Endothelial cell of umbilical vein (primary cell): ENCODE data around the gene ADAMTSL3. TPM values are rescaled to one million over a fixed set of nuclear protein-coding genes. Genes with fewer than 3 reads are reported as not detected.

Experiments used
- BruUV-seq: library from RNA; stranded (reverse); fragments of 400-500 nt; replicated peaks from 2 replicates; lab custom pipeline; 2021; lab: Mats Ljungman, UMichigan
- CTCF ChIA-PET: fragments of 300-600, 350-600 bp; sonication (Branson Sonifier 250); formaldehyde crosslinking; loops from one replicate; lab custom pipeline; 2021; ENCODE audit warnings: antibody characterized with exemption, inconsistent platforms; lab: Charles Lee
- POLR2A ChIA-PET: fragments of 300-600, 350-600 bp; sonication (Branson Sonifier 250); formaldehyde crosslinking; loops from one replicate; lab custom pipeline; 2021; ENCODE audit warnings: antibody characterized with exemption, inconsistent platforms; lab: Charles Lee
- DNase-seq: peaks from one replicate; pipeline ENCODE4 v3.0.0-alpha.2; 2011; ENCODE audit warnings: low read depth, low spot score
- FAIRE-seq: peaks from 2 replicates; lab custom pipeline; 2011; peaks lifted over from hg19 to GRCh38; lab: Jason Lieb, UNC
- H2AFZ ChIP-seq: 2 replicates; pipeline ENCODE4 v1.6.0; 2012; ENCODE audit warnings: low read depth, low read length, control low read depth, inconsistent platforms
- H3K27ac ChIP-seq: 2 replicates; pipeline ENCODE4 v1.5.1; 2011; ENCODE audit warnings: low read depth, mild to moderate bottlenecking, control low read depth, low read length, moderate library complexity; ENCODE audit not compliant: insufficient read depth
- H3K27me3 ChIP-seq, 2 experiments: 2 replicates each; pipeline versions ENCODE4 v1.6.0 to v1.6.1; 2011; ENCODE audit warnings: low read length in 2 of 2, mixed read lengths in 1 of 2; ENCODE audit not compliant: control insufficient read depth in 2 of 2, insufficient read depth in 2 of 2
- H3K36me3 ChIP-seq, 2 experiments: 2 replicates in 1 of 2; 3 replicates in 1 of 2; pipeline ENCODE4 v1.5.1; 2011; ENCODE audit warnings: low read length in 2 of 2, mild to moderate bottlenecking in 1 of 2, moderate library complexity in 1 of 2; ENCODE audit not compliant: control insufficient read depth in 2 of 2, insufficient read depth in 2 of 2; ENCODE audit errors: extremely low read depth in 1 of 2
- H3K4me1 ChIP-seq: 3 replicates; pipeline ENCODE4 v1.5.1; 2011; ENCODE audit warnings: mild to moderate bottlenecking, low read length; ENCODE audit not compliant: control insufficient read depth, insufficient read depth; ENCODE audit errors: extremely low read depth
- H3K4me2 ChIP-seq: 2 replicates; pipeline ENCODE4 v1.6.1; 2011; ENCODE audit warnings: low read length, control low read depth, mixed read lengths; ENCODE audit not compliant: insufficient read depth
- H3K4me3 ChIP-seq, 3 experiments: fragments of 200-600 bp in 1 of 3; sonication (generic), shearing (Covaris generic) in 1 of 3; replicated peaks in 1 of 3; 2 replicates each; pipeline ENCODE4 v1.5.1; 2011 to 2016; ENCODE audit warnings: control low read depth in 3 of 3, low read length in 3 of 3, mild to moderate bottlenecking in 2 of 3, inconsistent platforms in 1 of 3, low read depth in 1 of 3, moderate library complexity in 1 of 3; ENCODE audit not compliant: insufficient read depth in 1 of 3
- H3K79me2 ChIP-seq: 2 replicates; pipeline ENCODE4 v1.6.0; 2012; ENCODE audit warnings: low read length, inconsistent platforms; ENCODE audit not compliant: control insufficient read depth, insufficient read depth
- H3K9ac ChIP-seq: replicated peaks from 2 replicates; pipeline ENCODE3; 2011; ENCODE audit warnings: low read length, control low read depth; ENCODE audit not compliant: insufficient read depth; ENCODE audit errors: extremely low read depth
- H3K9me1 ChIP-seq: replicated peaks from 3 replicates; pipeline ENCODE4 v1.6.0; 2011; ENCODE audit warnings: mild to moderate bottlenecking, low read length; ENCODE audit not compliant: control insufficient read depth, insufficient read depth; ENCODE audit errors: extremely low read depth
- H3K9me3 ChIP-seq: replicated peaks from 2 replicates; pipeline ENCODE4 v1.5.1; 2012; ENCODE audit warnings: low read length, inconsistent platforms; ENCODE audit not compliant: control insufficient read depth, insufficient read depth
- H4K20me1 ChIP-seq: replicated peaks from 2 replicates; pipeline ENCODE3; 2011; ENCODE audit warnings: mild to moderate bottlenecking, low read length; ENCODE audit not compliant: control insufficient read depth, insufficient read depth; ENCODE audit errors: extremely low read depth
- CTCF ChIP-seq, 2 donors: IDR thresholded peaks; 1 replicate in 1 of 2; 2 replicates in 1 of 2; pipeline ENCODE4 v1.5.1; 2011; ENCODE audit warnings: low read length in 2 of 2, mild to moderate bottlenecking in 2 of 2, moderate library complexity in 2 of 2, control low read depth in 1 of 2, inconsistent platforms in 1 of 2, low read depth in 1 of 2; ENCODE audit not compliant: insufficient read depth in 1 of 2; ENCODE audit errors: extremely low read depth in 1 of 2
- EZH2 ChIP-seq: IDR thresholded peaks from 2 replicates; pipeline ENCODE4 v1.6.1; 2012; ENCODE audit warnings: borderline replicate concordance, low read depth, mild to moderate bottlenecking, moderate library complexity, low read length, inconsistent platforms; ENCODE audit not compliant: severe bottlenecking
- FOS ChIP-seq: IDR thresholded peaks from 2 replicates; pipeline ENCODE4 v1.6.1; 2011; ENCODE audit warnings: mild to moderate bottlenecking, low read length, moderate library complexity, borderline replicate concordance; ENCODE audit not compliant: insufficient read depth
- GATA2 ChIP-seq: IDR thresholded peaks from 2 replicates; pipeline ENCODE4 v1.7.0; 2011; ENCODE audit warnings: low read depth, mild to moderate bottlenecking, moderate library complexity, mixed read lengths, low read length; ENCODE audit not compliant: insufficient read length, insufficient read depth
- JUN ChIP-seq: IDR thresholded peaks from 2 replicates; pipeline ENCODE4 v1.6.1; 2011; ENCODE audit warnings: borderline replicate concordance, low read depth; ENCODE audit not compliant: insufficient read length, insufficient read depth
- MYC ChIP-seq: IDR thresholded peaks from one replicate; pipeline ENCODE4 v1.6.1; 2011; ENCODE audit warnings: mild to moderate bottlenecking, low read depth, low read length
- POLR2A ChIP-seq: IDR thresholded peaks from 2 replicates; pipeline ENCODE4 v1.6.1; 2012; ENCODE audit warnings: low read depth, mild to moderate bottlenecking, control low read depth, low read length
- POLR2AphosphoS5 ChIP-seq: IDR thresholded peaks from 2 replicates; pipeline ENCODE4 v1.6.1; 2012; ENCODE audit warnings: low read depth, mild to moderate bottlenecking, control low read depth, low read length, moderate library complexity; ENCODE audit not compliant: insufficient read depth
- dilution Hi-C: fragments of 300-500 bp; cut with MboI; formaldehyde crosslinking; loops from one replicate; pipeline ENCODE4 v1.15.0; 2019; ENCODE audit warnings: low sequenced_read_pairs; ENCODE audit not compliant: extremely low pct_ligation_motif_present
- intact Hi-C: fragments of 100-400 bp; cut with micrococcal nuclease; formaldehyde crosslinking; loops from one replicate; pipeline ENCODE4 v1.10.0; 2022
- polyA plus RNA-seq, 4 experiments: library from polyadenylated mRNA; depleted of rRNA in 3 of 4; stranded (reverse) in 3 of 4; unstranded in 1 of 4; fragments of >200 nt; gene quantifications; 2 replicates each; pipeline versions ENCODE4 v1.2.1 to v1.2.3, GENCODE V29; 2011 to 2012; ENCODE audit warnings: missing spikeins in 1 of 4
- total RNA-seq: library from RNA; stranded (reverse); gene quantifications from 2 replicates; pipeline ENCODE4 v1.2.3, GENCODE V29; 2021
- TF ChIP-seq, protein P1 (sequence below): IDR thresholded peaks from 2 replicates; pipeline ENCODE4 v1.6.1; 2011; ENCODE audit not compliant: insufficient read depth, insufficient read length

Gene ADAMTSL3
- total and polyA plus RNA-seq, 2 donors (not counting 3 experiments of a cell fraction or from before 2014, with no cell fraction given), result not detected

GRCh38 chr15:83766339-83766738 is 112.4 kb downstream of the ADAMTSL3 start:
- intact Hi-C loops (no loop called here), dilution Hi-C loops (no loop called here)
- BruUV-seq, result no TSS peak
- Histone ChIP-seq H3K79me2 (no peaks in the 10 kb centered on the region), H3K9ac (no peak overlapping the region), H3K4me2 (no peak overlapping the region), H2AFZ (no peak overlapping the region), H3K9me3 (no peaks in the 10 kb centered on the region), H3K9me1 (no peaks in the 10 kb centered on the region), H3K4me3 (no peak overlapping the region), H3K27me3 (no peaks in the 10 kb centered on the region), H3K27ac (no peak overlapping the region), H3K4me1 (no peaks in the 10 kb centered on the region), H4K20me1 (no peaks in the 10 kb centered on the region), H3K36me3 (no peaks in the 10 kb centered on the region)
- POLR2A ChIA-PET, result no interaction called here
- no peak for FAIRE-seq
- CTCF ChIA-PET, result no interaction called here
- no peak for DNase-seq
- TF ChIP-seq POLR2AphosphoS5, result no peak
- TF ChIP-seq EZH2, result no peak
- TF ChIP-seq POLR2A, result no peak
- TF ChIP-seq, protein P1, sequence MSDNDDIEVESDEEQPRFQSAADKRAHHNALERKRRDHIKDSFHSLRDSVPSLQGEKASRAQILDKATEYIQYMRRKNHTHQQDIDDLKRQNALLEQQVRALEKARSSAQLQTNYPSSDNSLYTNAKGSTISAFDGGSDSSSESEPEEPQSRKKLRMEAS, result no peak
- TF ChIP-seq MYC, result no peak
- no peak for TF ChIP-seq GATA2
- TF ChIP-seq FOS, result no peak
- TF ChIP-seq JUN, result no peak
- TF ChIP-seq CTCF (IDR thresholded peaks at IDR 0.05; ENCODE audit: extremely low read depth in 1 of 2, insufficient read depth in 1 of 2, low read depth in 1 of 2, low read length in 2 of 2), result no peak
